B cell (primary cell): ENCODE measurements around the gene PLAC1. TPM values are rescaled to one million over a fixed set of nuclear protein-coding genes. Genes with fewer than 3 reads are reported as not detected.

ENCODE experiments used
- ATAC-seq: fragments of 200-7000 bp; cut with Tn5 transposase; one replicate; pipeline ENCODE4 v1.10.0; 2021; ENCODE audit warnings: low read depth, mild to moderate bottlenecking, moderate number of reproducible peaks, moderate library complexity
- CTCF ChIA-PET: fragments of 350-600 bp; sonication (Branson Sonifier 250); formaldehyde crosslinking; loops from one replicate; lab custom pipeline; 2021; ENCODE audit warnings: antibody characterized with exemption, inconsistent platforms; lab: Charles Lee
- POLR2A ChIA-PET: fragments of 350-600 bp; sonication (Branson Sonifier 250); formaldehyde crosslinking; loops from one replicate; lab custom pipeline; 2021; ENCODE audit warnings: antibody characterized with exemption; lab: Charles Lee
- DNase-seq: peaks from one replicate; pipeline ENCODE4 v3.0.0; 2013
- H2AFZ ChIP-seq: 2 replicates; pipeline ENCODE4 v1.6.1; 2012; ENCODE audit warnings: mild to moderate bottlenecking, low read depth, low read length; ENCODE audit not compliant: insufficient read depth, poor library complexity, severe bottlenecking
- H3K27ac ChIP-seq, 2 donors: 1 replicate in 1 of 2; 2 replicates in 1 of 2; pipeline ENCODE4 v1.5.1; 2012 to 2013; ENCODE audit warnings: low read length in 2 of 2, mild to moderate bottlenecking in 2 of 2, moderate library complexity in 1 of 2
- H3K27me3 ChIP-seq, 4 experiments: fragments of 200-600 bp in 1 of 4; sonication (generic) in 1 of 4; replicated peaks in 1 of 4; 1 replicate in 2 of 4; 2 replicates in 2 of 4; pipeline versions ENCODE4 v1.6.1 to v1.7.0; 2013 to 2016; ENCODE audit warnings: low read length in 3 of 4, mild to moderate bottlenecking in 2 of 4, mixed read lengths in 1 of 4, moderate library complexity in 1 of 4; ENCODE audit not compliant: insufficient read depth in 4 of 4, control insufficient read depth in 3 of 4; ENCODE audit errors: control extremely low read depth in 1 of 4
- H3K36me3 ChIP-seq, 2 experiments: replicated peaks in 1 of 2; 1 replicate in 1 of 2; 2 replicates in 1 of 2; pipeline versions ENCODE4 v1.6.1 to v1.7.1; 2013; ENCODE audit warnings: low read length in 1 of 2; ENCODE audit not compliant: insufficient read depth in 2 of 2, control insufficient read depth in 1 of 2; ENCODE audit errors: control extremely low read depth in 1 of 2, extremely low read depth in 1 of 2
- H3K4me1 ChIP-seq, 2 donors: fragments of 200-600 bp in 1 of 2; sonication (generic) in 1 of 2; 1 replicate in 1 of 2; 2 replicates in 1 of 2; pipeline versions ENCODE4 v1.5.1 to v1.6.1; 2013 to 2017; ENCODE audit warnings: low read length in 2 of 2; ENCODE audit not compliant: control insufficient read depth in 2 of 2, insufficient read depth in 2 of 2
- H3K4me2 ChIP-seq: replicated peaks from 2 replicates; pipeline ENCODE3; 2012; ENCODE audit warnings: mild to moderate bottlenecking, low read depth, low read length; ENCODE audit not compliant: poor library complexity, severe bottlenecking
- H3K4me3 ChIP-seq, 5 experiments: fragments of 200-600 bp in 1 of 5; sonication (generic) in 1 of 5; 1 replicate in 3 of 5; 2 replicates in 2 of 5; pipeline versions ENCODE4 v1.5.1 to v1.7.0; 2011 to 2016; ENCODE audit warnings: low read length in 4 of 5, mild to moderate bottlenecking in 4 of 5, low read depth in 2 of 5, control low read depth in 1 of 5, moderate library complexity in 1 of 5; ENCODE audit not compliant: insufficient read depth in 1 of 5; ENCODE audit errors: control extremely low read depth in 1 of 5, extremely low read depth in 1 of 5
- H3K79me2 ChIP-seq: fragments of 200-600 bp; sonication (generic); one replicate; pipeline ENCODE4 v1.6.0; 2016; ENCODE audit warnings: low read length; ENCODE audit not compliant: control insufficient read depth, insufficient read depth
- H3K9ac ChIP-seq: fragments of 200-600 bp; sonication (generic); 2 replicates; pipeline ENCODE4 v1.6.1; 2017; ENCODE audit warnings: mild to moderate bottlenecking, low read length, moderate library complexity
- H3K9me3 ChIP-seq, 3 donors: one replicate each; pipeline versions ENCODE4 v1.6.1 to v1.7.1; 2013; ENCODE audit warnings: low read length in 2 of 3; ENCODE audit not compliant: control insufficient read depth in 2 of 3, insufficient read depth in 1 of 3; ENCODE audit errors: control extremely low read depth in 1 of 3
- H4K20me1 ChIP-seq: 2 replicates; pipeline ENCODE4 v1.6.0; 2012; ENCODE audit warnings: mild to moderate bottlenecking, low read length; ENCODE audit not compliant: insufficient read depth, control insufficient read depth, poor library complexity, severe bottlenecking
- H3K27ac Mint-ChIP-seq: one replicate; pipeline ENCODE4 v1.8.0; 2021; ENCODE audit warnings: mixed read lengths
- H3K27me3 Mint-ChIP-seq: one replicate; pipeline ENCODE4 v1.8.0; 2021; ENCODE audit warnings: mixed read lengths
- H3K4me1 Mint-ChIP-seq: one replicate; pipeline ENCODE4 v1.8.0; 2021; ENCODE audit warnings: mixed read lengths
- H3K4me3 Mint-ChIP-seq: one replicate; pipeline ENCODE4 v1.8.0; 2021; ENCODE audit warnings: mixed read lengths
- H3K9me3 Mint-ChIP-seq: one replicate; pipeline ENCODE4 v1.8.0; 2022; ENCODE audit warnings: mixed read lengths; ENCODE audit not compliant: insufficient read depth
- CTCF ChIP-seq: fragments of 200-600 bp; IDR thresholded peaks from one replicate; pipeline ENCODE4 v1.8.0; 2022; ENCODE audit warnings: antibody characterized with exemption, mild to moderate bottlenecking
- EZH2 ChIP-seq: IDR thresholded peaks from 2 replicates; pipeline ENCODE4 v1.6.1; 2012; ENCODE audit warnings: borderline replicate concordance, low read depth, mild to moderate bottlenecking, moderate library complexity, low read length; ENCODE audit not compliant: insufficient read depth, poor library complexity, severe bottlenecking
- WGBS: methylation state at CpG from one replicate; pipeline ENCODE4 v1.1.5; 2013; ENCODE audit warnings: missing lambda C conversion rate; ENCODE audit not compliant: insufficient coverage; 5-methylcytosine and 5-hydroxymethylcytosine counted together
- intact Hi-C: fragments of 100-400 bp; cut with micrococcal nuclease; formaldehyde crosslinking; loops from one replicate; pipeline ENCODE4 v1.10.0; 2022
- polyA plus RNA-seq: library from polyadenylated mRNA; depleted of rRNA; stranded (reverse); fragments of >200 nt; gene quantifications from 2 replicates; pipeline ENCODE4 v1.2.3, GENCODE V29; 2012
- total RNA-seq, 2 donors: library from RNA; stranded (reverse); fragments of 120-200 nt in 1 of 2; gene quantifications; 1 replicate in 1 of 2; 2 replicates in 1 of 2; pipeline versions ENCODE4 v1.2.3 to v1.2.4, GENCODE V29; 2013 to 2022

Gene PLAC1
- total and polyA plus RNA-seq, 2 donors (not counting 1 experiment from before 2014, with no cell fraction given): not detected

GRCh38 chrX:134525086-134525792 is 133.0 kb downstream of the PLAC1 start:
- POLR2A ChIA-PET: no interaction called here

GRCh38 chrX:134524181-134524580 is 134.1 kb downstream of the PLAC1 start:
- Mint-ChIP-seq H3K4me3 (no peak overlapping the region), H3K4me1 (no peaks in the 10 kb centered on the region), H3K27me3 (no peaks in the 10 kb centered on the region), H3K27ac (no peak overlapping the region), H3K9me3 (no peaks in the 10 kb centered on the region)
- no peaks in the 10 kb centered on the region for H3K36me3 ChIP-seq
- no peak overlapping the region for H3K4me2 ChIP-seq
- ATAC-seq (no peak), DNase-seq (no peak)
- TF ChIP-seq CTCF (no peak), EZH2 (no peak)
- no peaks in the 10 kb centered on the region for H3K79me2 ChIP-seq
- H3K9me3 ChIP-seq: no peaks in the 10 kb centered on the region
- no peak overlapping the region for H2AFZ ChIP-seq
- H4K20me1 ChIP-seq: no peaks in the 10 kb centered on the region
- no peaks in the 10 kb centered on the region for H3K4me1 ChIP-seq
- no peak overlapping the region for H3K9ac ChIP-seq
- POLR2A ChIA-PET: no interaction called here
- no peak overlapping the region for H3K4me3 ChIP-seq
- no peaks in the 10 kb centered on the region for H3K27me3 ChIP-seq
- WGBS: no CpG with 5 or more reads among the region's 6 CpGs
- CTCF ChIA-PET: no interaction called here
- intact Hi-C loops: no loop called here
- no peak overlapping the region for H3K27ac ChIP-seq

More at GRCh38 chrX:134525086-134525792, 133.0 kb downstream of the PLAC1 start:
- H4K20me1 ChIP-seq: no peaks in the 10 kb centered on the region
- CTCF ChIA-PET: no interaction called here
- H3K27ac ChIP-seq: no peak overlapping the region
- H3K4me1 ChIP-seq: no peaks in the 10 kb centered on the region
- no peak overlapping the region for H3K4me2 ChIP-seq
- WGBS: no CpG with 5 or more reads among the region's 15 CpGs
- no peaks in the 10 kb centered on the region for H3K9me3 Mint-ChIP-seq
- H3K9me3 ChIP-seq: no peaks in the 10 kb centered on the region
- no peaks in the 10 kb centered on the region for H3K27me3 Mint-ChIP-seq
- no peak overlapping the region for H2AFZ ChIP-seq
- H3K27ac Mint-ChIP-seq: no peak overlapping the region
- H3K27me3 ChIP-seq: no peaks in the 10 kb centered on the region
- no peaks in the 10 kb centered on the region for H3K4me1 Mint-ChIP-seq
- no peak for TF ChIP-seq CTCF
- no peaks in the 10 kb centered on the region for H3K36me3 ChIP-seq
- ATAC-seq: no peak
- no peak for DNase-seq
- H3K9ac ChIP-seq: no peak overlapping the region
- no peaks in the 10 kb centered on the region for H3K79me2 ChIP-seq
- no peak overlapping the region for H3K4me3 ChIP-seq
- no peak overlapping the region for H3K4me3 Mint-ChIP-seq
- intact Hi-C loops: no loop called here
